HG02588 (cell line): ENCODE data around the gene PLA2G2C.
"Not testable (repeated sequence)": the region's sequence is repeated elsewhere in the genome, so short reads cannot be mapped to it uniquely, and the experiment has no call there.

Experiments
- ATAC-seq: cut with Tn5 transposase; IDR thresholded peaks from one replicate; pipeline ENCODE4 v1.9.1; 2021; ENCODE audit warnings: mild to moderate bottlenecking, moderate library complexity; ENCODE audit not compliant: unreplicated experiment

PLA2G2C gene, protein sequence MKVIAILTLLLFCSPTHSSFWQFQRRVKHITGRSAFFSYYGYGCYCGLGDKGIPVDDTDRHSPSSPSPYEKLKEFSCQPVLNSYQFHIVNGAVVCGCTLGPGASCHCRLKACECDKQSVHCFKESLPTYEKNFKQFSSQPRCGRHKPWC

DNA sequence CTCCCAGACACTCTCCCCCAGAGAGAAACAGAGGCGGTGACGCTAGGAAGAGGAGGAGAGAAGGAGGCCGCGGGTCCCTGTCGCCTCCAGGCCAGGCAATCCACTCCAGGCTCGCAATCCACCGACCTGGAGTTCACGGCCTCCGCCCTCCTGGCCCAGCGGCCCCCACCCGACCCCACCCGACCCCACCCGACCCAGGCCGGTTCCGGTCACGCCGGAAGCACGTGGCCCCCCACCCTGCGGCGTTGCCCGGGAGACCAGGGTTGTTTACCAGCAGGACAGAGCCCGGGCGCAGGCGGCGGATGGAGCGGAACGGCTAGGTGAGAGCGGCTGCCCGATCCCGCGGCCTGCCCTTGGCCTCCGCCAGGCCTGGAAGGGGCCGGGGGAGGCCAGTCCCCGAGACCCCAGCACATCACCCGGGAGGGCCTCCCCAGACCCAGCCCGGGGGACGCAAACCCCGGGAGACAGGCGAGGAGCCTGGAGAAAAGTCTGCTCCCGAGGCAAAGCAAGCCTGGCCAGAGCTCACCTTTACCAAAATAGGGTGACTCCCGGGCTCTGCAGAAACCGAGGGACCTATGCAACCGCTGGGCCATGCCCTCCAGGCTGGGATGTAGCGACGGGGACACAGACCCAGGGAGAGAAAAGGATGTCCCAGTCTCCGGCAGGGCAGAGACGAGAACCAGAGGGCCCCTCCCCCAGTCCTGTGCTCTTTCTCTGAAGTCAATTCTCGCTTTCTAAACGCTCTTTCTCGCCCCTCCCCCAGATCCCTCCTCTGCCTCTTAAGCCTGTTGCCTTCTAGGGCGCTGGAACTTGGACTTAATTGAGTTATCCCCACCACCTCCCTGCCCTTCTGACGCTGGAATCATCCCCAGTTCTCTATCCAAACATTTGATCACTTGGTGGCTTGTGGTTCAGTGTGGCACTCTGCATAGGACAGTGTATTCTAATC, at the start of gene PLA2G2C, which contains the start of gene UBXN10:
Gene PLA2G2C, minus strand, starts transcription at position 685 of the 949 bp plus-strand sequence. CDS start 9,155 bp downstream, outside the sequence.
Gene UBXN10, plus strand, starts transcription at position 263 of the 949 bp plus-strand sequence. CDS start 4,466 bp downstream, outside the sequence.
- ATAC-seq: no peak

DNA sequence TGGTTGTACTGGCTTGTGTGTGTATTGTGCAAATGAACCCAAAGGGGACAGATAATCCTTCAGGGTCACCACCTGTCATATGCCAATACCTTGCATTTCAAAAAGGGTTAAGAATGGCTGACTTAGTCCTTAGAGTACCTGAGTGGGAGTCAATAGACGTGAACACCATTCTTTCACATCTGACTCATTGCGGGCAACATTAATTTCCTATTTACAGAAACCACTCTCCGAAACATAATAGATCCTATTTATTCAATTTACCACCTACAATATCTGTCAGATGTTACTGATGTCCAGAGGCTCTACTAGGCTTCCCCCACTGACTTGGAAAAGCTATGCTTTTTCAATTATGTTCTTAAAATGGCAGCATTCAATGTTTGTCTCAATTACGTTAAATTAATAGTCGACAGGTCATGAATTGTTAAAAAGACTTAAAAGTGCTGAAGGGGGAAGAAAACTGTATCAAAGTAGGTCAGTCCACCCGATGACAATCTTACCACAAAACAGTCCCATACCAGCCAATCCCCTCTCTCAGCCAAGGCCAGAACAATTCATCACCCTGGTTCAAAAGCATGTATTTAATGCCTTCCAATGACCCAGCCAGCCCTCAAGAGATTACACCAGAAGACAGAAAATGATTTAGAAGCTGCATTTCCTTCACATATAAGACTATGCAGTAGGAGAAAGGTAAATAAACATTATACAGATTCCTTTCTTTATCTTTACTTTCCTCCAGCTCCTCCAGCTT, 48.6 kb upstream of the PLA2G2C start:
- no peak for ATAC-seq

DNA sequence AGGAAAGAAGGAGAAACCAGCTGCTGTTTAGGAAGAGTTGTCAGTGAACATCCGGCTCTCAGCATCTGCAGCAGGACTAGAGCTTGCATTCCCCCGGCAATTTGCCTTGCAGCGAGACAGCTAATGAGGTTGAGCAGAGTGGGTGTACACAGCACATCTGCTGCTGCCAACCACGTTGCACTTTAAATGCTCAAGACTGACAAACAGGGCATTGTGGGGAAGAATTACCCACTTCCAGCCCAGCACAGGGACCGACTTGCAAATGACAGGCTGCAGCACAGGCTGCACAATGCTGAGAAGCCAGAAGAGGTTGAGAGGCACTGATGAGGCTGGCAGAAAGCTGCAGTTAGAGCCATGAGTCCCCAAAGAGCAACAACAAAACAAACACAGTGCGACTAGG, 47.5 kb upstream of the PLA2G2C start:
- no peak for ATAC-seq

DNA sequence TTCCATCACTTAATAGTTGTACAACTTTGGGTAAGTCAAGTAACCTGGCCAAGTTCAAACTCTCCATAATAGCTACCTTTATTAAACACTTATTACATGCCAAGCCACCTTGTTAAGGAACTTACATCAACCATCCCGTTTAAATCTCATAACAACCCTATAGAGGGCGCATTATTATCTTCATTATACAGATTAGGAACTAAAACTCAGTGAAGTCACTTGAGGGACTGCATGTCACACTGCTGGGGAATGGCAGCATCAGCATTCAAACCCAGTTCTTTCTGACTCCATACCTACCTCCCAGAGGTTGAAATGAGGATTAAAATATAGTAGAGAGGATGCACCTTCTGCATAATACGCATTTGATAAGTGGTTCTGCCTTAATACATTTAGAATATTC, 47.1 kb upstream of the PLA2G2C start:
- no peak for ATAC-seq

DNA sequence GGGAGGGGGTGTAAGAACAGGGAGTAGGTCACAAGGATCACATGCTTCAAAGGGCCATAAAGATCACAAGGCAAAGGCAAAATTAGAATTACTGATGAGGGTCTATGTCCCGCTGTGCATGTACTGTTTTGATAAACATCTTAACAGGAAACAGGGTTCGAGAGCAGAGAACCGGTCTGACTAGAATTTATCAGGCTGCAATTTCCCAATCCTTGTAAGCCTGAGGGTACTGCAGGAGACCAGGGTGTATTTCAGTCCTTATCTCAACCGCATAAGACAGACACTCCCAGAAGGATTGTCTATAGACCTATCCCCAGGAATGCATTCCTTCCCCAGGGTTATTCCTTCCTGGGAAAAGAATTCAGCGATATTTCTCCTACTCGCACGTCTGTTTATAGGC, 46.2 kb upstream of the PLA2G2C start:
- ATAC-seq: not testable (repeated sequence)

DNA sequence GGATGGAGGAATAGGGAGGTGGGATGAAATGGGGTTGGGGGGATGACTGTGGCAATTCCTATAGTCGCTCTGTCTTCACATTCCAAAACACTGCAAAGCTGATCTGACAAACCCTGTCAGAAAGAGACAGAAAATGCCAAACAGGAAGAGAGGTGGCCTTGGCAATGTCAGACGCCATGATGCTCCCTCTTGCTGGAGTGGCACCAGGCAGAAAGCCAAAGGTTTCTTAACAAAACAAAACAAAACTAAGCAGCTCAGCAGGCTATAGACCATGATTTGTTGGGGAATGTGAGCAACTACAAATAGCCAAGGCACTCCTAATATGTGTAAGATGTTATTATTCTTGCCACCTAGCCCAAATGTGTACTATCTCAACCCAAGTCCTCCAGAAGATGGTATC, 42.9 kb upstream of the PLA2G2C start:
- ATAC-seq: no peak

DNA sequence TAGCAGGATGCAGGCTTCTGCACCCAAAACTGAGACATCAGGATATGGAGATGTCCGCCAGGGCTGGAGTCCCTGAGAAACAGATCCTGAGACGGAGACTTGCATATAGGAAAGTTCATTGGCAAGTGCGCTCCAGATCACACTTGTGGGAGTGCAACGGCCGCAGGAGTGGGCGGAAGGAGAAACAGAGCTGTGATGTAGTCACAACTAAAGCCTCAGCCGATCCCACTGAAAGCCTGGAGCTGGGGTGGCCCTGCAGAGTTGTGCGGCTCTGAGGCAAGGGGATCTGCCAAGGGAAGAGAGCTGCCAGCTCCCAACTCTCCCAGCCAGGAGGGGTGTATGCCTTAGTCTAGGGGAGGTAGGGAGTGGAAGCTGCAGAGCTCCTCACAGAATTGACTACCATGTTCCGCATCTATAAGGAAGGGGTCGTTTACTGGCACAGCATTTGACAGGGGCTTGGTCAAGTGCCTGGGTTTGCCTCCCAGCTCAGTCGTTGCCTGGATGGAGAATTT, 42.1 kb upstream of the PLA2G2C start:
- no peak for ATAC-seq

DNA sequence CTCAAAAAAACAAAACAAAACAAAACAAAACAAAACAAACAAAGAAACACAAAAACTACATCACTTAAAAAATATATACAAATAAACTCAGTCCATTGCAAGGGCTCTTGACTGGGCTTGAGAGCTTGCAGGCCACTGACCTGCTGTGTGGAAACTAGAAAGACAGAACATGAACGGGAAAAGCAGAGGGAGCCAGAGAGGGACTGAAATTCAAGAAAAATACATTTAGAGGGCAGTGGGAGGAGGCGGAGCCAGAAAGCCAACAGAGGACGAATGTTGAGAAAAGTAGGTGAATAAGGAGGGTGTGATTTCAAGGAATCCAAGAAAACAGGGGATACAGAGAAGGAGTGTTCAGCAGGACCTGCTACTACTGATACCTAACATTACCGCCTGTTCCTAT, 41.4 kb upstream of the PLA2G2C start:
- no peak for ATAC-seq

DNA sequence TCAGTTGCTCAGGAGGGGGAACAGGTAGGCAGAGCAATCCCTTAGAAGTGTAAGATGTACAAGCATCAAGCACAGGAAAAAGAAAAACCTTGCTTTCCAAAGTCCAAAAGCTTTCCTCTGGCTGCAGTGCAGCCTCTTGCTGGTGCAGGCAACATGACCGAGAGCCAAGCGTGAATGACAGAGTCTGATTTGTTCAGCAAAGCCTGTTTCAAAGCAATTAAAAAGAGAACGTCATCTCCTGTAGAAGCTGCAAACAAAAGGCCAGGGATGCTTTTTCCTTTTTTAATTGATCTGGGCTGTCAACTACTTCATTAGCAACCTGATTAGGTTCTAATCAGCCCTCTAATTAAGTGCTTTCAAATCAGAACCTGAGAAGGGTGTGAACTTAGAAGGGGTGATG, 38.2 kb upstream of the PLA2G2C start:
- ATAC-seq: no peak

DNA sequence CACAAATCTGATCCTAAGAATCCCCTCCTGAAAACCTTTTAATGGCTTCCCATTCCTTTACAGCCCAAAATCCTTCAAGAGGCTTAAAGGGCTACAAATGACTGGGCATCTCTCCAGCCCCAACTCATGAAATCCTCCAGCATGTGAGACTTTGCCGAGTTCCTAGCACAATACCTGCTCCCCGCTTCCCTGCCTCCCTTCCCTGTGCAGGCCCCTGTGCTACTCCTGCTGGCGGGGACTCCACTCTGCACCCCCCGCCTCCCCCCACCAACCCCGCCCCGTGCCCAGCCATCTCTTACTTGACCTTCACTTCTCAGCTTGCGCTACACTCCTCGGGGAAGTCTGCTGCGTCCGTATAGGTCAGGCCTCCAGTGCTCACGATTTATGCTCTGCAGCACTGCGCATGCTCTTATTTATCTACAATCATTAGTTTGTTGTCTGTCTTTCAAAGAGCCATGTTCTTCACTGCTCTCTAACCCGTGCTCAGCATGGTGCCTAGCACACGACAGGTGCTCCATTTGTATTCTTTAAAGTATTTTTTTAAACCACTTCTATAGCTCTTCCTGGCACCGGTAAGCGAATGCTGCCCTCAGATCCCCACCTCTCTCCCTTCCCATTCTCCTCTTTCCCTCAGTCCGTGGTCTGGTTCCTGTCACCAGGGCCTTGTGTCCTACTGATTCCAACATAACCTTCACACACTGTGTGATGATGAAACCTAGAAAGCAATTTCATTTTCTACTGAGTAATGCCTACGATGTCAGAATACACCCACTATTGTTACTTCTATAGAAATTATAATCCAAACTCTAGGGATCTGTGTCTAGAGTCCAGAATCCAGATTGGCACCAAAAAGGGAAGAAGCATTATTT, 37.5 kb upstream of the PLA2G2C start:
- ATAC-seq: no peak

DNA sequence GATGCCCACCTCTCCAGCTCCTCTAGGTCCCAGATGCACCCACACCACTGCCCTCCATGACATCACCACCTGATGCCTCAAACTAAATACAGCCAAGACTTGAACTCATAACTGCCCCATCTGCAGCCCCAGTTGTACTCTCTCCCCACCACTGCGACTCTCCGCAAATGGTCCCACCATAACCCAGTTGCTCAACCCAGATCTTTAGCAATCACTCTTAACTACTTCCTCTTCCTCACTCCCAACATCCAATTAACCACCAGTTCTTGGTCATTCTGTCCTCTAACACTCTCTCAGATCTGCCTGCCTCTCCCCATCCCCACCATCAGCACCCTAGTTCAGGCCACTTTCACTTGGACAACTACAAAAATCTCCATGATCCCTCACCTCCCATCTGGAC, 36.8 kb upstream of the PLA2G2C start:
- ATAC-seq: no peak

DNA sequence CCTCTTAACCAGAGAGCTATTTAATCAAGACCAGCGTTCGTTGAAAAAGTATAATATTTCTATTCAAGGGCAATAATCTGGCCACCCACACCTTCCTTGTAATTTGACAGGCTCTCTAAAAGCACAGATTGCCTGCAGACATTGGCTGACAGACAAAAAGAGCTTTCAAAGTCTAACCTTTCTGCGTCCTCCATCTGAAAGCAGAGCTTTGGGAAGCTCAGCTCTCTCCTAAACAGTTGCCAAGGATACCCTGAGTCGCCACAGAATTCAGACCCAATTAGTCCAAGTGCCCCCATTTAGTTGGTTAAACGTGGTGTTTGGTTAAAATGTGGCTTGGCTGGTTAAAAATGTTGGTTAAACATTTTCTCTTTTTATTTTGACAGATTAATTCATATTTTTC, 33.7 kb upstream of the PLA2G2C start:
- no peak for ATAC-seq

DNA sequence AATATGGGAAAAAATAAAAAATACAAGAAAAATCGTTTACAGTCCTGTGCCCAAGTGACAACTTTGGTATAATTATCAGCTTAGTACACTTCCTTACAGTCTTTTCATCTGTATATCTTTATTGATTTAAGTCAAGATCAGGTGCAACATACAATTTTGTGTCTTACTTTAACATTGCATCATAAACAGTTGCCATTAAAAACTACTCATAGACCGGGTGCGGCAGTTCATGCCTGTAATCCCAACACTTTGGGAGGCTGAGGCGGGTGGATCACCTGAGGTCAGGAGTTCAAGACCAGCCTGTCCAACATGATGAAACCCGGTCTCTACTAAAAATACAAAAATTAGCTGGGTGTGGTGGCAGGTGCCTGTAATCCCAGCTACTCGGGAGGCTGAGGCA, 32.7 kb upstream of the PLA2G2C start:
- ATAC-seq: not testable (repeated sequence)

DNA sequence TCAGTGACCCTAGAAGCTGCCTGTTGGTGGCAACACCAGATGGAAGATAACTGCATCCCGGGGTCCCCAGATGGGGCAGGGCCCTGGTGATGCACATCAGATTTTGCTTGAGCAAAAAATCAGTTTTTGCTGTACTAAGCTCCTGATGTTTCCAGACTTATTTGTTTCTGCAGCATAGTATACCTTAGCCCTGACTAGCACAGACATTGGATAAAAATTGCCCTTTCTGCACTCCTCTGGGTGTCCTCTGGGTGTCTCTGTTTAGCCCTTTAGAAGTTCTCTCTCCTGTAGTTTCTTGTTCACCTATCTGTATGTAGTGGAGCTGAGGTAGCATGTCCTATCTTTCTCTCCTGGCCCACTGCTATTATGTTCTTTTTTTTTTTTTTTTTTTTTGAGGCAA, 30.3 kb upstream of the PLA2G2C start:
- ATAC-seq: no peak

DNA sequence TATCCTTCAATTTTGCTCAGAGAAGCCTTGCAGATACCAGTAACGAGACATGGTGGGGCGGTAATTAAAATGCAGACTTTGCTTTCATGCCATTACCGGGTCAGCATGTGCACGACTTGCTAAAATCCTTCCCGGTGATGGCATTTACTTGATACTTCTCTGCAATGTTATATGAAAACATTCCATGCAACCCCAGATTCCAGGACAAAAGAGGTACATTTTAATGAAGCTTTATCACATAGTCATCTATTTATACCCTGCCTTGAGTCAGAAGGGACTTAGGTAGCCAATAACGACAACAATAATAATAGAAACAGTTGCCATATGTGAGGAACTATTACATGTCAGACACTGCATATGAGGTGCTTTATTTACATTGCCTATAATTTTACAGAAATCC, 29.4 kb upstream of the PLA2G2C start:
- ATAC-seq: no peak

DNA sequence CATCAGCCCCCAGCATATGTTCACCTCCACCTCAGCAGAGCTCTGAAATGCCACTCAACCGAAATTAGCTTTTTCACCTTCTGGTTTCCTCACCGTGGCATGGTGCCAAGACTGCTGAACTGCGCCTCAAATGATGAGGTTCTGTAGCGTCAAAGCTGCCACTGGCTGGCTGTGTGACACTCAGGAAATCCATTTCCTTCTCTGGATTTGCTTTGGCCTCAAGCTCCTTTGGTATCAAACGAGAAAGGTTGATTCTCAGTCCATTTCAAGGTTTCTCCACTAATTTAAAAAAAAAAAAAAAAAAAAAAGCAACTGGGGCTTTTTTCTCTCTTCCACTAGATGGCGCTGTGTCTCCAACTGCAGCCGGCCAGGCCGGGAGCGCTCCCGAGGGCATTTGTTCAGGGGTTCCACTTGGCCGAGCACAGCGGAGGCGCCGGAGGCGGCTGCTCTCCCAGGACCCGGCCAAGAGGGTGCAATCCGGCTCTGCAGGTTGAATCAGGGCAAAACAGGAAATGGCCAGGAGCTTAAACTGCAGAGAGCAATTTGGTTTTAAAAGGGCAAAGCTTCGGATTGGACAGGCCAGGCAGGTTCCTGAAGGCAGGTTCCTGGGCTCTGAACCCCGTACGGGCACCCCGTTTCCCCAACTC, 26.5 kb upstream of the PLA2G2C start:
- ATAC-seq: no peak

DNA sequence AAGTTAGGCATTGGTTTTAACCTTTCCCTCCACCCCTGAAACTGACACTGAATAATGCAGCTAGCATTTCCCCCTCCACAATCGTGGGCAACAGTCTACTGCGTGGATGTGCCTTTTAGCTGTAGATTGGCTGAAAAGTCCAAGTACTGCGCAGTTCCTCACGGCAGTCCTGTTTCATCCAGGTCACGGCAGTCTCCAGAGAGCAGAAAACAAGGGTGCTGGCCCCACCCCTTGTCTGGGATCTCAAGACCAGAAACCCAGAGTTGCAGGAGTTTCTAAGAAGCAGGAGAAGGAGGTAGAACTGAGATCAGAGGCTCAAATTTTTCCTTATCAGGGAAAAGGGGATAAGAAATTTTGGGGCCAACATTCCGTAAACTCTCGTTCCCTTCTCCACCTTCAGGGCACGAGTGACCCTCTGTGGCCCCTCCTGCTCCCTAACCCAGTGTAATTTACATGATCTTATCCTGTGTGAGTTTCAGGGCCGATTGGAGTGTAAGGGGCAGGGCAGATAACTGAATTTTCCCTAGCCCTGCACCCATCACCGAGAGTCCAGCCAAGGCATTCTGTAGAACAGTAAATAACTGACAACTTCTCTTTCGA, 25.9 kb upstream of the PLA2G2C start:
- no peak for ATAC-seq

DNA sequence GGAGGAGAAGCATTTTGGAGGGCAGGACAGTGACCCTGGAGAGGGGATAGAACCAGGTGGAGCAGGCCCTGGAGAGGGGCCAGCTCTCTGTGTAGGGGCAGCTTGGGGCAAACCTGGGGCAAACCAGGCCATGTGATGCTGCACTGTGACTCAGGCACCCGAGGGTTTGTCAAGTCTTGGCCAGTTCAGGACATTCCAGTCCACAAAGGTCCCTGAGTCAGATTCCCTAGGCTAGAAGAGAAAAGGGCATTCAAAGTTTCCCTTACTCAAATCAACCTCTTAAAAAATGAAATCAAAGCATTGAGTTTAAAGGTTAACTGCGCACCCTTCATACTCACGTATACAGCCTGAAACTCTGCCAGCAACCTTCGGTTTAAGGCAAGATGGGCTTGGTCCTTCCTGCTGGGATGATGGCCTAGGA, 25.2 kb upstream of the PLA2G2C start:
- ATAC-seq: no peak

DNA sequence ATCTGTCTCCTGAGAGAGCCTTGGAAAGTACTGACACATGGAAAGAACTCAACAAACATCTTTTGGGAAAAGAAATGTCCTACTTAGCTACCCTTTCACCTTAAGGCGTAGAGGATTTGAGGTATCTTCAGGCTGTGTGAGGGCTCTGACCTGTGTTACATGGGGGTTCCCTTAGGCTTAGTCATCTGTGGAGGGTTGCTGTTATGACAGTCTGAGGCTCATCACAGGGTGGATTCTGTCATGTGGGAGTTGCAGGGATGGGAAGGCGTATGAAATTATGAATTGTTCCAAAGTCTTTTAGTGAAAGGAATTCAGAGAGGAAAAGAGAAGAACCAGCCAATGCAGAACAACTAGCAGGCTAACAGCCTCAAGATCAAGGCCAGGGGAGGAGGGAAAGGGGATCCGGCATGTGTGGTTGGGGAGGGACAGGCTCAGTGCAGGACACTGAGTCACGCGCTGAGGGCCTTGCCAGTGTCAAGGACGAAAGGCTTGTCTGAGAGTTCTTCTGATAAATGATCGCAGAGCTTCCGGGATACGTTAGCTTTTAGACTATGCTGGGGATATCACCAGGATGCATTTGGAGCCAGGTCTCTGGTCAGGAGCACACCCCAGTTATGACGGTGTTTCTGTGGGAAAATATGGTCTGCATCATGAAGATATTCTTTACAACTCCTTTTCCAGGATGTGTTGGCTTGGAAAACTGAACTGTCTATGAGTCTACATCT, 24.6 kb upstream of the PLA2G2C start:
- ATAC-seq: no peak
